ENCODE results near the gene SDC3. TPM values are rescaled to one million over a fixed set of nuclear protein-coding genes. Genes with fewer than 3 reads are reported as not detected.
"Not testable (repeated sequence)": the region's sequence is repeated elsewhere in the genome, so short reads cannot be mapped to it uniquely, and the experiment has no call there.

The SDC3 gene
- total RNA-seq, 1 experiment from 2014 or later, result 3.7 TPM

DNA sequence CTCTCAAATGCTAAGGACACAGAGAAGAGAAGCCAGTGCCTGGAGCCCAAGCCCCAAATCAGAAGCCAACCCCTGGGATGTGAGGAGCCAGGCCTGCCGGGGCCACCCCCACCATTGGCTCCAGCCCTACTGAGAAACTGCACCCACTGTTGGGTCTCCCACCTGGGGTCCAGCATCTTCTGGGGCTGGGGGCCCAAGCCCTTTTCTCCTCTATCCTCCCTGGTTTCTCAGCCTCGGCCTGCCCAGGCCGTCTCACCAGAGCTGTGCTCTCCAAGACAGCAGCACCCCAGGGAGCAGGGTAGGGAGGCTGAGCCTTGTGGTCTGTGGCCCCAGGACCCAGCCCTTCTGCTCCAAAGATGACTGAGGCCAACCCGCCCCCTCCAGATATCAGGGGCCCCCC, 37.9 kb downstream of the SDC3 start:
- POLR2A ChIA-PET, result no interaction called here
- Mint-ChIP-seq H3K4me3 (ENCODE audit: unreplicated experiment) (no peak overlapping the region), H3K36me3 (ENCODE audit: insufficient read depth, unreplicated experiment) (no peaks in the 10 kb centered on the region), H3K27ac (ENCODE audit: unreplicated experiment) (no peak overlapping the region), H3K4me1 (ENCODE audit: low read depth, unreplicated experiment) (no peaks in the 10 kb centered on the region), H3K27me3 (ENCODE audit: insufficient read depth, unreplicated experiment) (peaks cover 2% of the 10 kb centered on the region), H3K9me3 (ENCODE audit: unreplicated experiment) (no peaks in the 10 kb centered on the region)
- Histone ChIP-seq H3K36me3 (ENCODE audit: control insufficient read depth, insufficient read depth, low read length) (no peaks in the 10 kb centered on the region), H3K27me3 (replicated peaks; ENCODE audit: control insufficient read depth, insufficient read depth, low read length) (no peaks in the 10 kb centered on the region), H3K4me1 (no peaks in the 10 kb centered on the region), H3K4me3 (ENCODE audit: low read depth, low read length) (no peak overlapping the region), H3K9me3 (no peaks in the 10 kb centered on the region)
- no TSS peak for BruUV-seq (replicated peaks)
- DNase-seq, result no peak
- TF ChIP-seq, protein P1, sequence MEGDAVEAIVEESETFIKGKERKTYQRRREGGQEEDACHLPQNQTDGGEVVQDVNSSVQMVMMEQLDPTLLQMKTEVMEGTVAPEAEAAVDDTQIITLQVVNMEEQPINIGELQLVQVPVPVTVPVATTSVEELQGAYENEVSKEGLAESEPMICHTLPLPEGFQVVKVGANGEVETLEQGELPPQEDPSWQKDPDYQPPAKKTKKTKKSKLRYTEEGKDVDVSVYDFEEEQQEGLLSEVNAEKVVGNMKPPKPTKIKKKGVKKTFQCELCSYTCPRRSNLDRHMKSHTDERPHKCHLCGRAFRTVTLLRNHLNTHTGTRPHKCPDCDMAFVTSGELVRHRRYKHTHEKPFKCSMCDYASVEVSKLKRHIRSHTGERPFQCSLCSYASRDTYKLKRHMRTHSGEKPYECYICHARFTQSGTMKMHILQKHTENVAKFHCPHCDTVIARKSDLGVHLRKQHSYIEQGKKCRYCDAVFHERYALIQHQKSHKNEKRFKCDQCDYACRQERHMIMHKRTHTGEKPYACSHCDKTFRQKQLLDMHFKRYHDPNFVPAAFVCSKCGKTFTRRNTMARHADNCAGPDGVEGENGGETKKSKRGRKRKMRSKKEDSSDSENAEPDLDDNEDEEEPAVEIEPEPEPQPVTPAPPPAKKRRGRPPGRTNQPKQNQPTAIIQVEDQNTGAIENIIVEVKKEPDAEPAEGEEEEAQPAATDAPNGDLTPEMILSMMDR (IDR thresholded peaks at IDR 0.05; ENCODE audit: insufficient read depth in 1 of 2, low read depth in 1 of 2, low read length in 1 of 2, severe bottlenecking in 1 of 2, unreplicated experiment in 1 of 2), result no peak
- intact Hi-C loops (cut with micrococcal nuclease; ENCODE audit: unreplicated experiment), result no loop called here
- CTCF ChIA-PET, result no interaction called here

DNA sequence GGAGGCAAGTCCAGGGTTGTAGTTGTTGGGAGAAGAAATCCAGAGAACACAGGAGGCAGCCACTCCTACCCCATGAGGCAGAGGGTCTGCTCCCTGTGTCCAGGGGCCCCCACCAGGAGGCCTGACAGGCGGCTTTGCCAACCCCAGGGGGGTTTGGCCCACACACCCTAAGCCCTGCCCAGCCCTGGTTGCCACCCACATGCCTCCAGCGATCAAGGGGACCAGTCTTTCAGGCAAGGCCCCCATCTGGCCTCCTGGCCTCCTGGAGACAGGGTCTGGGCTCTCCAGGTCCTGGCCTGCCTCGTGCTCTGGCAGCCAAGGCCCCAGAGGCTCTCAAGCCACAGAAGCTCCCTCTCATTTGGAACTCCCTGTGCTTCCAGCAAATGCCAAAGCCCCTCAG, 38.5 kb downstream of the SDC3 start:
- DNase-seq, result no peak
- no peaks in the 10 kb centered on the region for H3K27me3 ChIP-seq (replicated peaks; ENCODE audit: control insufficient read depth, insufficient read depth, low read length)
- Mint-ChIP-seq H3K27ac (ENCODE audit: unreplicated experiment) (no peak overlapping the region), H3K9me3 (ENCODE audit: unreplicated experiment) (no peaks in the 10 kb centered on the region), H3K4me1 (ENCODE audit: low read depth, unreplicated experiment) (no peaks in the 10 kb centered on the region), H3K4me3 (ENCODE audit: unreplicated experiment) (no peak overlapping the region), H3K27me3 (ENCODE audit: insufficient read depth, unreplicated experiment) (peaks cover 2% of the 10 kb centered on the region), H3K36me3 (ENCODE audit: insufficient read depth, unreplicated experiment) (no peaks in the 10 kb centered on the region)
- TF ChIP-seq, protein P1 (IDR thresholded peaks at IDR 0.05; ENCODE audit: insufficient read depth in 1 of 2, low read depth in 1 of 2, low read length in 1 of 2, severe bottlenecking in 1 of 2, unreplicated experiment in 1 of 2), result no peak
- POLR2A ChIA-PET, result no interaction called here
- H3K9me3 ChIP-seq, result no peaks in the 10 kb centered on the region
- no peak overlapping the region for H3K4me3 ChIP-seq (ENCODE audit: low read depth, low read length)
- no TSS peak for BruUV-seq (replicated peaks)
- no peaks in the 10 kb centered on the region for H3K4me1 ChIP-seq
- CTCF ChIA-PET, result no interaction called here
- intact Hi-C loops (cut with micrococcal nuclease; ENCODE audit: unreplicated experiment), result no loop called here
- no peaks in the 10 kb centered on the region for H3K36me3 ChIP-seq (ENCODE audit: control insufficient read depth, insufficient read depth, low read length)

GRCh38 chr1:30868833-30869435, 39.6 kb downstream of the SDC3 start:
- POLR2A ChIA-PET, result no interaction called here
- no peak overlapping the region for H3K27ac Mint-ChIP-seq (ENCODE audit: unreplicated experiment)
- H3K4me1 ChIP-seq, result no peaks in the 10 kb centered on the region
- intact Hi-C loops (cut with micrococcal nuclease; ENCODE audit: unreplicated experiment), result no loop called here
- no peaks in the 10 kb centered on the region for H3K27me3 ChIP-seq (replicated peaks; ENCODE audit: control insufficient read depth, insufficient read depth, low read length)
- no peak for DNase-seq
- no peak overlapping the region for H3K4me3 ChIP-seq (ENCODE audit: low read depth, low read length)
- no peak overlapping the region for H3K4me3 Mint-ChIP-seq (ENCODE audit: unreplicated experiment)
- H3K9me3 Mint-ChIP-seq (ENCODE audit: unreplicated experiment), result no peaks in the 10 kb centered on the region
- H3K27me3 Mint-ChIP-seq (ENCODE audit: insufficient read depth, unreplicated experiment), result peaks cover 2% of the 10 kb centered on the region
- TF ChIP-seq, protein P1 (IDR thresholded peaks at IDR 0.05; ENCODE audit: insufficient read depth in 1 of 2, low read depth in 1 of 2, low read length in 1 of 2, severe bottlenecking in 1 of 2, unreplicated experiment in 1 of 2), result no peak
- no peaks in the 10 kb centered on the region for H3K36me3 Mint-ChIP-seq (ENCODE audit: insufficient read depth, unreplicated experiment)
- no peaks in the 10 kb centered on the region for H3K4me1 Mint-ChIP-seq (ENCODE audit: low read depth, unreplicated experiment)
- CTCF ChIA-PET, result no interaction called here
- BruUV-seq (replicated peaks), result no TSS peak
- H3K36me3 ChIP-seq (ENCODE audit: control insufficient read depth, insufficient read depth, low read length), result no peaks in the 10 kb centered on the region
- H3K9me3 ChIP-seq, result no peaks in the 10 kb centered on the region

DNA sequence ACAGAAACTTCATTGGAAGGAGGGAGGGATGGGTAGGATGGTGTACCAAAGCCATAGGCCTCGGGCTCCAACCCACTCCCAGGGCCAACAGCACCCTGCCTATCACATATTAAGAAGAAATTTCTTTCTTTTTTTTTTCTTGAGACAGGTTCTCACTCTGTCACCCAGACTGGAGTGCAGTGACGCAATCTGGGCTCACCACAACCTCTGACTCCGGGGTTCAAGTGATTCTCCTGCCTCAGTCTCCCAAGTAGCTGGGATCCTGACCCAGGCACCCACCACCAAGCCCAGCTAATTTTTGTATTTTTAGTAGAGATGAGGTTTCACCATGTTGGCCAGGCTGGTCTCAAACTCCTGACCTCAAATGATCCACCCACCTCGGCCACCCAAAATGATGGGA, 40.5 kb downstream of the SDC3 start:
- BruUV-seq (replicated peaks); POLR2A ChIA-PET; H3K36me3 Mint-ChIP-seq (ENCODE audit: insufficient read depth, unreplicated experiment); H3K9me3 ChIP-seq; H3K4me3 ChIP-seq (ENCODE audit: low read depth, low read length); H3K36me3 ChIP-seq (ENCODE audit: control insufficient read depth, insufficient read depth, low read length); H3K27ac Mint-ChIP-seq (ENCODE audit: unreplicated experiment); DNase-seq; H3K4me3 Mint-ChIP-seq (ENCODE audit: unreplicated experiment); intact Hi-C loops (cut with micrococcal nuclease; ENCODE audit: unreplicated experiment); H3K4me1 Mint-ChIP-seq (ENCODE audit: low read depth, unreplicated experiment); H3K27me3 Mint-ChIP-seq (ENCODE audit: insufficient read depth, unreplicated experiment); H3K27me3 ChIP-seq (replicated peaks; ENCODE audit: control insufficient read depth, insufficient read depth, low read length); H3K4me1 ChIP-seq; H3K9me3 Mint-ChIP-seq (ENCODE audit: unreplicated experiment); CTCF ChIA-PET: not testable (repeated sequence)
